ENCODE data around the gene PARVA. TPM values are rescaled to one million over a fixed set of nuclear protein-coding genes. Genes with fewer than 3 reads are reported as not detected.

Gene PARVA
- total RNA-seq, 2 experiments from 2014 or later = not detected

DNA sequence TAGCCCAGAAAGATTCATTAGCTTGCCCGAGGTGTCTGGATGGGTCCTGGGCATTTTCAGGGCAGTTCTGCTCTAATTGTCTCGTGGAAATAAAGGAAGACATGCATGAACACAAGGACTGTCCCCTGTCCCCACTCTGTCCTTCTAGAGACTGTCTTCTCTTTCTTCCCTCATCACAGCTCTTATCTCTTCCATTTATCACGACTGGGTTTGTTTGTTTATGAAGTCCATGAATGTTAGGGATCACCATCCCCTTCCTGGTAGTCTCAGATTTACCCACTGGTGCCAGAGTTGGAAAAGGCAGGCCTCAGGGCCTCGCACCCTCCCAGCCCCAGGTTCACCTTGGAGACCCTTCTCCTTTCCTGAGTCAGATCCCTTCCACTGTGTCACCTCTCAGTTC is 134.8 kb downstream of the PARVA start:
- DNase-seq (ENCODE audit: low spot score) = no peak
- no peaks in the 10 kb centered on the region for H4K20me1 ChIP-seq (ENCODE audit: insufficient read depth, low read length)
- intact Hi-C loops (cut with micrococcal nuclease; ENCODE audit: unreplicated experiment) = no loop called here
- H2AFZ ChIP-seq (ENCODE audit: low read length) = no peak overlapping the region
- no TSS peak for BruUV-seq (replicated peaks)
- no peak overlapping the region for H3K4me3 ChIP-seq (ENCODE audit: low read depth, low read length, poor library complexity, severe bottlenecking)
- TF ChIP-seq EZH2phosphoT487 (IDR thresholded peaks at IDR 0.05; ENCODE audit: borderline replicate concordance, low read depth, low read length) = no peak
- no peaks in the 10 kb centered on the region for H3K79me2 ChIP-seq (ENCODE audit: insufficient read depth, low read depth, low read length)
- no peak overlapping the region for H3K4me2 ChIP-seq (ENCODE audit: low read length)
- H3K9me2 ChIP-seq (ENCODE audit: insufficient read depth, low read length) = no peaks in the 10 kb centered on the region
- no peaks in the 10 kb centered on the region for H3K4me1 ChIP-seq (ENCODE audit: insufficient read depth, low read length, poor library complexity, severe bottlenecking)
- H3K36me3 ChIP-seq (ENCODE audit: insufficient read depth, low read length) = no peaks in the 10 kb centered on the region
- no peak overlapping the region for H3K27ac ChIP-seq (ENCODE audit: low read depth, low read length, poor library complexity, severe bottlenecking)
- ChIA-PET CTCF (ENCODE audit: unreplicated experiment) (no interaction called here), POLR2A (no interaction called here)
- H3K9me3 ChIP-seq (ENCODE audit: low read length) = no peaks in the 10 kb centered on the region

DNA sequence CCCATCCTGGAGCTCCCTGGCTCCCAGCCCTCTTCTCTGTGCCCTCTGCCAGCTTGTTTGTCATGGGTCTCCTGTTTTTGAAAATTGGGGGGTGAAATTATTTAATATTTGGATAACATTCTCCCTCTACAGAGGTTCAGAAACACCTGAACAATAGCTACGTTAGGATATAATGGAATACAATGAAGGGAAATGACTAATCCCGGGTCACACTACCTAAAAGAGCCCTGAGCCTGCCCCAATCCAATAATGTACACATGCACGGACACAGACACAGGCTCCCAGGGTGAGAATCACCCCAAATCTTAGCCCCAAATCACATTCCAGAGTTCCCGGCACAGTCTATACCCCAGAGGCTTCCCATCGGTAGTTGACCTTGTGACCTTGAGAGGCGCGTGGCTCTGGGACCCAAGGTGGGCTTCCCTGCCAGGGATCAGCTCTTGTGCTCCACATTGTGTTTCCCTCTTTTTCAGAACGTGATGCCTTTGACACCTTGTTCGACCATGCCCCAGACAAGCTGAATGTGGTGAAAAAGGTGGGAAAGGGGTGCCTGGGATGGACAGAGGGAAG is 135.5 kb downstream of the PARVA start:
- DNase-seq (ENCODE audit: low spot score) = no peak
- Histone ChIP-seq H3K36me3 (ENCODE audit: insufficient read depth, low read length) (no peaks in the 10 kb centered on the region), H3K4me3 (ENCODE audit: low read depth, low read length, poor library complexity, severe bottlenecking) (no peak overlapping the region), H3K79me2 (ENCODE audit: insufficient read depth, low read depth, low read length) (no peaks in the 10 kb centered on the region), H3K9me2 (ENCODE audit: insufficient read depth, low read length) (no peaks in the 10 kb centered on the region), H3K9me3 (ENCODE audit: low read length) (no peaks in the 10 kb centered on the region), H3K4me2 (ENCODE audit: low read length) (no peak overlapping the region), H2AFZ (ENCODE audit: low read length) (no peak overlapping the region), H3K27ac (ENCODE audit: low read depth, low read length, poor library complexity, severe bottlenecking) (no peak overlapping the region), H4K20me1 (ENCODE audit: insufficient read depth, low read length) (no peaks in the 10 kb centered on the region), H3K4me1 (ENCODE audit: insufficient read depth, low read length, poor library complexity, severe bottlenecking) (no peaks in the 10 kb centered on the region)
- no TSS peak for BruUV-seq (replicated peaks)
- TF ChIP-seq CTCF (conservative IDR thresholded peaks at IDR 0.05; ENCODE audit: low read length) (no peak), EZH2phosphoT487 (IDR thresholded peaks at IDR 0.05; ENCODE audit: borderline replicate concordance, low read depth, low read length) (no peak)
- intact Hi-C loops (cut with micrococcal nuclease; ENCODE audit: unreplicated experiment) = no loop called here
- CTCF ChIA-PET (ENCODE audit: unreplicated experiment) = no interaction called here
- POLR2A ChIA-PET = no interaction called here

- Histone ChIP-seq H4K20me1 (ENCODE audit: insufficient read depth, low read length) (no peaks in the 10 kb centered on the region), H2AFZ (ENCODE audit: low read length) (no peak overlapping the region), H3K9me2 (ENCODE audit: insufficient read depth, low read length) (no peaks in the 10 kb centered on the region), H3K36me3 (ENCODE audit: insufficient read depth, low read length) (no peaks in the 10 kb centered on the region), H3K4me3 (ENCODE audit: low read depth, low read length, poor library complexity, severe bottlenecking) (no peak overlapping the region), H3K4me1 (ENCODE audit: insufficient read depth, low read length, poor library complexity, severe bottlenecking) (no peaks in the 10 kb centered on the region), H3K79me2 (ENCODE audit: insufficient read depth, low read depth, low read length) (no peaks in the 10 kb centered on the region), H3K27ac (ENCODE audit: low read depth, low read length, poor library complexity, severe bottlenecking) (no peak overlapping the region), H3K4me2 (ENCODE audit: low read length) (no peak overlapping the region), H3K9me3 (ENCODE audit: low read length) (no peaks in the 10 kb centered on the region)
- DNase-seq (ENCODE audit: low spot score) = no peak
- ChIA-PET CTCF (ENCODE audit: unreplicated experiment) (no interaction called here), POLR2A (no interaction called here)
- BruUV-seq (replicated peaks) = no TSS peak
- TF ChIP-seq EZH2phosphoT487 (IDR thresholded peaks at IDR 0.05; ENCODE audit: borderline replicate concordance, low read depth, low read length) = no peak
- TF ChIP-seq CTCF (conservative IDR thresholded peaks at IDR 0.05; ENCODE audit: low read length) = no peak
- intact Hi-C loops (cut with micrococcal nuclease; ENCODE audit: unreplicated experiment) = no loop called here
These were observed 139.2 kb downstream of the PARVA start for GRCh38 chr11:12516387-12517105.
